GM18868 (cell line): ENCODE measurements around the gene FIS1.

Experiments used
- ATAC-seq: cut with Tn5 transposase; IDR thresholded peaks from one replicate; pipeline ENCODE4 v1.9.1; 2021; ENCODE audit warnings: mild to moderate bottlenecking, moderate library complexity; ENCODE audit not compliant: unreplicated experiment

Gene FIS1

GRCh38 chr7:101235050-101235449, 9.8 kb downstream of the FIS1 start:
- ATAC-seq: no peak

- no peak for ATAC-seq
Measured at GRCh38 chr7:101234636-101235035, 10.2 kb downstream of the FIS1 start.

- ATAC-seq: no peak
Measured at GRCh38 chr7:101233907-101234547, 10.9 kb downstream of the FIS1 start.

GRCh38 chr7:101232141-101232850, 12.6 kb downstream of the FIS1 start:
- ATAC-seq: no peak

GRCh38 chr7:101231644-101232043, 13.2 kb downstream of the FIS1 start:
- ATAC-seq: no peak

GRCh38 chr7:101226721-101227120, 18.2 kb downstream of the FIS1 start:
- ATAC-seq: no peak

GRCh38 chr7:101225650-101226049, 19.2 kb downstream of the FIS1 start:
- no peak for ATAC-seq

- ATAC-seq: no peak
Measured at GRCh38 chr7:101223528-101223927, 21.4 kb downstream of the FIS1 start.

GRCh38 chr7:101222275-101222830, 22.5 kb downstream of the FIS1 start:
- ATAC-seq: no peak

- no peak for ATAC-seq
Measured at GRCh38 chr7:101220295-101220694, 24.6 kb downstream of the FIS1 start.

GRCh38 chr7:101218236-101219125, 26.4 kb downstream of the FIS1 start:
- ATAC-seq: no peak

GRCh38 chr7:101217388-101218235, 27.3 kb downstream of the FIS1 start, which contains the start of the genes PLOD3 and ZNHIT1:
PLOD3 (minus strand) TSS chr7:101217581; CDS start chr7:101217274, 307 bp downstream.
ZNHIT1 (plus strand) TSS chr7:101218165; CDS start chr7:101218196, 31 bp downstream.
- peak; percentile 66 for ATAC-seq

- ATAC-seq: peak; percentile 16
Measured at GRCh38 chr7:101216860-101217387, 28.0 kb downstream of the FIS1 start.

GRCh38 chr7:101216001-101216859, 28.7 kb downstream of the FIS1 start:
- ATAC-seq: no peak

GRCh38 chr7:101212014-101212413, 32.9 kb downstream of the FIS1 start:
- no peak for ATAC-seq

- no peak for ATAC-seq
Measured at GRCh38 chr7:101211501-101211900, 33.4 kb downstream of the FIS1 start.

- ATAC-seq: no peak
Measured at GRCh38 chr7:101210143-101210542, 34.7 kb downstream of the FIS1 start.

GRCh38 chr7:101208794-101209193, 36.1 kb downstream of the FIS1 start:
- no peak for ATAC-seq

GRCh38 chr7:101207459-101207858, 37.4 kb downstream of the FIS1 start:
- no peak for ATAC-seq
